K562 (cell line): ENCODE data around the gene ZFP62. TPM values are rescaled to one million over a fixed set of nuclear protein-coding genes. Genes with fewer than 3 reads are reported as not detected.

Experiments used
- ARID3B ChIP-seq: fragments of 250-450 bp; sonication (Bioruptor Pico); IDR thresholded peaks from 2 replicates; pipeline ENCODE4 v1.4.0; 2020; ENCODE audit warnings: borderline replicate concordance
- CEBPZ ChIP-seq: fragments of 150-350 bp; IDR thresholded peaks from 2 replicates; pipeline ENCODE4 v1.6.1; 2014; ENCODE audit warnings: low read depth, mild to moderate bottlenecking, low read length, borderline replicate concordance
- GMEB1 ChIP-seq: fragments of 250-450 bp; sonication (Bioruptor Pico); IDR thresholded peaks from 2 replicates; pipeline ENCODE4 v1.4.0; 2020; ENCODE audit warnings: mild to moderate bottlenecking
- HNRNPLL ChIP-seq: fragments of 200-400 bp; formaldehyde crosslinking; IDR thresholded peaks from 2 replicates; pipeline ENCODE4 v1.6.1; 2017; ENCODE audit warnings: low read length, low read depth, mild to moderate bottlenecking; ENCODE audit not compliant: poor library complexity, severe bottlenecking
- KAT2B ChIP-seq: IDR thresholded peaks from one replicate; pipeline ENCODE4 v1.6.1; 2012; ENCODE audit warnings: low read depth, mild to moderate bottlenecking, control low read depth, inconsistent platforms, low read length, moderate library complexity
- MAFF ChIP-seq: IDR thresholded peaks from 2 replicates; pipeline ENCODE4 v1.6.1; 2012; ENCODE audit warnings: low read length, improper control_type of control experiment
- MNT ChIP-seq, 2 experiments: fragments of 450-650 bp; conservative IDR thresholded peaks; 2 replicates each; pipeline ENCODE4 v1.6.1; 2017; ENCODE audit warnings: mild to moderate bottlenecking in 2 of 2, moderate library complexity in 2 of 2
- SIN3A ChIP-seq, 2 experiments: fragments of 150-350 bp in 1 of 2; IDR thresholded peaks; 2 replicates each; pipeline ENCODE4 v1.6.1; 2011 to 2016; ENCODE audit warnings: borderline replicate concordance in 2 of 2, low read depth in 2 of 2, low read length in 2 of 2, mild to moderate bottlenecking in 2 of 2, moderate library complexity in 2 of 2; ENCODE audit not compliant: control insufficient read depth in 1 of 2
- XRCC5 ChIP-seq: fragments of 200-400 bp; formaldehyde crosslinking; IDR thresholded peaks from 2 replicates; pipeline ENCODE4 v1.6.1; 2017; ENCODE audit warnings: low read depth, mild to moderate bottlenecking, low read length
- ZNF174 ChIP-seq: fragments of 250-450 bp; sonication (Bioruptor Pico); IDR thresholded peaks from 2 replicates; pipeline ENCODE4 v1.4.0; 2020; ENCODE audit warnings: mild to moderate bottlenecking
- ZNF175 ChIP-seq: fragments of 200-800 bp; sonication (Bioruptor generic); IDR thresholded peaks from 2 replicates; pipeline ENCODE4 v1.6.1; 2016; ENCODE audit warnings: low read depth, mild to moderate bottlenecking, missing genetic modification characterization, missing compliant biosample characterization
- ZNF184 ChIP-seq: sonication (generic); formaldehyde crosslinking; IDR thresholded peaks from 2 replicates; pipeline ENCODE4 v1.5.0; 2020; ENCODE audit warnings: missing genetic modification reagents
- ZNF512 ChIP-seq: IDR thresholded peaks from 2 replicates; pipeline ENCODE4 v1.6.1; 2016; ENCODE audit warnings: missing genetic modification characterization, missing compliant biosample characterization
- polyA plus RNA-seq, 8 experiments: library from polyadenylated mRNA; depleted of rRNA in 4 of 8; stranded (reverse) in 5 of 8; unstranded in 3 of 8; fragments of >200 nt; fragmentation: Nextera tagmentation in 2 of 8; fragmentation: Illumina TruSeq in 1 of 8; extraction: Ambion mirVana in 2 of 8; extraction: Trizol in 1 of 8; gene quantifications; 2 replicates each; pipeline versions ENCODE4 v1.2.1 to v1.2.3, GENCODE V29; 2011 to 2014; ENCODE audit warnings: inconsistent platforms in 1 of 8, missing spikeins in 1 of 8
- total RNA-seq, 7 experiments: library from RNA; depleted of rRNA in 6 of 7; stranded (reverse); fragments of >200 nt in 6 of 7; fragmentation: Illumina TruSeq in 2 of 7; extraction: Trizol in 2 of 7; gene quantifications; 2 replicates each; pipeline versions ENCODE4 v1.2.1 to v1.2.3, GENCODE V29; 2011 to 2021; ENCODE audit warnings: low replicate concordance in 1 of 7

The ZFP62 gene
- total and polyA plus RNA-seq, 9 of the 15 experiments (the other 6 are each of a cell fraction or from before 2014, with no cell fraction given): 12.2 to 37.5 (median 25.0) TPM

GRCh38 chr5:180803181-180804128, 57.6 kb downstream of the ZFP62 start (continued):
- no peak for TF ChIP-seq SIN3A (IDR thresholded peaks at IDR 0.05; ENCODE audit: borderline replicate concordance in 2 of 2, control insufficient read depth in 1 of 2, low read depth in 2 of 2, low read length in 2 of 2)
- no peak for TF ChIP-seq MAFF
- peak; percentile 76 for TF ChIP-seq MNT (conservative IDR thresholded peaks at IDR 0.05)
- no peak for TF ChIP-seq ZNF184 (CRISPR knock-in tag)
- TF ChIP-seq GMEB1: no peak
- no peak for TF ChIP-seq XRCC5
- no peak for TF ChIP-seq ZNF174 (CRISPR knock-in tag)
- TF ChIP-seq ZNF175: no peak
- no peak for TF ChIP-seq CEBPZ
- TF ChIP-seq ZNF512 (tag): no peak
- no peak for TF ChIP-seq HNRNPLL
- no peak for TF ChIP-seq KAT2B
- no peak for TF ChIP-seq ARID3B (CRISPR knock-in tag)
